H1 (cell line): Measurements from ENCODE around the gene ACACA.

ENCODE experiments used
- CBX5 ChIP-seq: fragments of 300-800, 300-1000 bp; sonication (generic); IDR thresholded peaks from 2 replicates; pipeline ENCODE4 v1.7.1; 2016; ENCODE audit warnings: antibody characterized with exemption, low read length, low read depth
- CTCF ChIP-seq, 3 experiments: IDR thresholded peaks; 1 replicate in 2 of 3; 2 replicates in 1 of 3; pipeline versions ENCODE4 v1.5.1 to v1.6.1; 2011; ENCODE audit warnings: low read length in 3 of 3, mild to moderate bottlenecking in 3 of 3, inconsistent platforms in 2 of 3, low read depth in 1 of 3, moderate library complexity in 1 of 3; ENCODE audit not compliant: insufficient read depth in 1 of 3; ENCODE audit errors: control extremely low read depth in 1 of 3
- POLR2A ChIP-seq, 2 experiments: IDR thresholded peaks; 1 replicate in 1 of 2; 2 replicates in 1 of 2; pipeline ENCODE4 v1.6.1; 2011; ENCODE audit warnings: low read depth in 2 of 2, low read length in 2 of 2, mild to moderate bottlenecking in 2 of 2; ENCODE audit errors: control extremely low read depth in 1 of 2
- POLR2AphosphoS5 ChIP-seq: IDR thresholded peaks from 2 replicates; pipeline ENCODE4 v1.6.1; 2011; ENCODE audit warnings: low read depth, low read length
- RAD21 ChIP-seq, 2 experiments: IDR thresholded peaks in 1 of 2; conservative IDR thresholded peaks in 1 of 2; 2 replicates each; pipeline ENCODE4 v1.6.1; 2011; ENCODE audit warnings: low read depth in 2 of 2, low read length in 2 of 2, improper control_type of control experiment in 1 of 2, inconsistent platforms in 1 of 2, mild to moderate bottlenecking in 1 of 2, moderate library complexity in 1 of 2
- RFX5 ChIP-seq: IDR thresholded peaks from 2 replicates; pipeline ENCODE4 v1.6.1; 2011; ENCODE audit warnings: low read depth, low read length, improper control_type of control experiment, borderline replicate concordance
- RNF2 ChIP-seq: fragments of 200-900, 300-1000 bp; sonication (generic); IDR thresholded peaks from 2 replicates; pipeline ENCODE4 v1.7.1; 2016; ENCODE audit warnings: borderline replicate concordance, low read depth, mild to moderate bottlenecking, antibody characterized with exemption, low read length; ENCODE audit not compliant: poor library complexity, severe bottlenecking; ENCODE audit errors: missing control alignments
- SIN3A ChIP-seq, 2 experiments: IDR thresholded peaks in 1 of 2; conservative IDR thresholded peaks in 1 of 2; 2 replicates each; pipeline ENCODE4 v1.6.1; 2011 to 2012; ENCODE audit warnings: low read length in 2 of 2, improper control_type of control experiment in 1 of 2, low read depth in 1 of 2, mild to moderate bottlenecking in 1 of 2

GRCh38 chr17:37391146-37391545, 15.5 kb downstream of the ACACA start:
- TF ChIP-seq POLR2A (IDR thresholded peaks at IDR 0.05; ENCODE audit: control extremely low read depth in 1 of 2, low read depth in 2 of 2, low read length in 2 of 2) (no peak), CTCF (IDR thresholded peaks at IDR 0.05; ENCODE audit: control extremely low read depth in 1 of 3, insufficient read depth in 1 of 3, low read depth in 1 of 3, low read length in 3 of 3) (no peak), RAD21 (IDR thresholded peaks at IDR 0.05 in 1 of 2, conservative IDR thresholded peaks at IDR 0.05 in 1 of 2; ENCODE audit: low read depth in 2 of 2, low read length in 2 of 2) (no peak), SIN3A (conservative IDR thresholded peaks at IDR 0.05 in 1 of 2, IDR thresholded peaks at IDR 0.05 in 1 of 2; ENCODE audit: low read depth in 1 of 2, low read length in 2 of 2) (no peak), CBX5 (no peak), RFX5 (no peak), RNF2 (no peak), POLR2AphosphoS5 (no peak)
